ENCODE results near the gene BPIFB1. TPM values are rescaled to one million over a fixed set of nuclear protein-coding genes. Genes with fewer than 3 reads are reported as not detected.
A peak's percentile ranks its signal among the peaks of the same experiment; 100 is the strongest.

The BPIFB1 gene
- total and polyA plus RNA-seq, 9 of the 15 experiments (the other 6 are each of a cell fraction or from before 2014, with no cell fraction given), result not detected

GRCh38 chr20:33316343-33316742 lies 33.3 kb downstream of the BPIFB1 start (continued):
- no peak for TF ChIP-seq E4F1 (CRISPR knock-in tag; IDR thresholded peaks at IDR 0.05; ENCODE audit: borderline replicate concordance)
- TF ChIP-seq ADNP (tag; IDR thresholded peaks at IDR 0.05), result peak; percentile 34; the same call in 1 of the 2 replicates
- no peak for TF ChIP-seq NCOA1 (IDR thresholded peaks at IDR 0.05; ENCODE audit: low read depth)
- no peak for TF ChIP-seq MTA1 (IDR thresholded peaks at IDR 0.05; ENCODE audit: borderline replicate concordance)
- no peak for TF ChIP-seq ETV1 (tag; conservative IDR thresholded peaks at IDR 0.05; ENCODE audit: low read depth)
- TF ChIP-seq KLF10 (CRISPR knock-in tag; IDR thresholded peaks at IDR 0.05), result no peak
- TF ChIP-seq HCFC1 (IDR thresholded peaks at IDR 0.05; ENCODE audit: low read depth, low read length), result no peak
- TF ChIP-seq DMBX1 (CRISPR knock-in tag; IDR thresholded peaks at IDR 0.05; ENCODE audit: borderline replicate concordance), result no peak
- no peak for TF ChIP-seq DNMT1 (IDR thresholded peaks at IDR 0.05)
- TF ChIP-seq KDM5B (IDR thresholded peaks at IDR 0.05; ENCODE audit: insufficient replicate concordance, low read depth, low read length), result no peak
- TF ChIP-seq ZNF175 (CRISPR knock-in tag; IDR thresholded peaks at IDR 0.05; ENCODE audit: low read depth), result no peak
- no peak for TF ChIP-seq ZBTB2 (IDR thresholded peaks at IDR 0.05)
- TF ChIP-seq KDM1A (IDR thresholded peaks at IDR 0.05), result no peak; a peak in 1 of 4 replicates
- TF ChIP-seq ZFX (CRISPR knock-in tag; IDR thresholded peaks at IDR 0.05), result no peak
- no peak for TF ChIP-seq KLF13 (tag; IDR thresholded peaks at IDR 0.05; ENCODE audit: borderline replicate concordance, low read depth)
- no peak for TF ChIP-seq RB1 (IDR thresholded peaks at IDR 0.05; ENCODE audit: low read depth)
- no peak for TF ChIP-seq MLLT1 (IDR thresholded peaks at IDR 0.05)
- TF ChIP-seq MTF1 (CRISPR knock-in tag; IDR thresholded peaks at IDR 0.05; ENCODE audit: borderline replicate concordance), result no peak
- TF ChIP-seq RCOR1 (IDR thresholded peaks at IDR 0.05; ENCODE audit: borderline replicate concordance in 1 of 2, low read depth in 2 of 2, low read length in 2 of 2), result 0 out of 4 replicates have a peak, but pooled peaks of 1 of the 2 experiments have one; percentile 14
- 0 out of 2 replicates have a peak, but pooled peaks have one; percentile 47 for TF ChIP-seq PTBP1 (IDR thresholded peaks at IDR 0.05; ENCODE audit: low read depth, low read length)
- no peak for TF ChIP-seq MAFG (tag; conservative IDR thresholded peaks at IDR 0.05)
- no peak for TF ChIP-seq ZNF717 (CRISPR knock-in tag; IDR thresholded peaks at IDR 0.05)

All from K562 (cell line).